Muscle layer of colon (tissue), 2 donors: ENCODE measurements around the gene OASL.
A peak's percentile ranks its signal among the peaks of the same experiment; 100 is the strongest.
"Not testable (repeated sequence)": the region's sequence is repeated elsewhere in the genome, so short reads cannot be mapped to it uniquely, and the experiment has no call there.

Experiments
- H3K27ac ChIP-seq: one replicate; pipeline ENCODE4 v1.7.0; 2013; ENCODE audit warnings: low read depth, mild to moderate bottlenecking, low read length, moderate library complexity
- H3K27me3 ChIP-seq, 2 donors: one replicate each; pipeline ENCODE4 v1.7.0; 2013; ENCODE audit warnings: low read length in 2 of 2, mild to moderate bottlenecking in 2 of 2; ENCODE audit not compliant: insufficient read depth in 2 of 2, control insufficient read depth in 1 of 2
- H3K36me3 ChIP-seq: one replicate; pipeline ENCODE4 v1.7.0; 2013; ENCODE audit warnings: mild to moderate bottlenecking, low read length; ENCODE audit not compliant: insufficient read depth
- H3K4me1 ChIP-seq: one replicate; pipeline ENCODE4 v1.7.0; 2013; ENCODE audit warnings: mild to moderate bottlenecking, low read length; ENCODE audit not compliant: insufficient read depth
- H3K4me3 ChIP-seq, 2 donors: one replicate each; pipeline ENCODE4 v1.7.0; 2013; ENCODE audit warnings: low read length in 2 of 2, low read depth in 1 of 2, mild to moderate bottlenecking in 1 of 2, moderate library complexity in 1 of 2
- H3K9ac ChIP-seq: one replicate; pipeline ENCODE4 v1.7.0; 2013; ENCODE audit warnings: low read length
- H3K9me3 ChIP-seq: one replicate; pipeline ENCODE4 v1.7.0; 2013; ENCODE audit warnings: mild to moderate bottlenecking, low read length
- donor health status: abdominal sarcoma.
- donor health status: Adenocarcinoma of cecum.

The OASL gene

GRCh38 chr12:121038861-121039668 is at the start of gene OASL:
Gene OASL (minus strand): TSS chr12:121039246. CDS start chr12:121038971, 275 bp downstream.
- Histone ChIP-seq H3K9me3 (no peaks in the 10 kb centered on the region), H3K4me1 (no peaks in the 10 kb centered on the region), H3K27me3 (no peaks in the 10 kb centered on the region), H3K27ac (no peak within 1 kb of the TSS), H3K9ac (no peak within 1 kb of the TSS), H3K4me3 (peak within 1 kb of the TSS in 1 of 2 donors; percentile 51), H3K36me3 (no peaks in the 10 kb centered on the region)

GRCh38 chr12:121088195-121088585 is 49.1 kb upstream of the OASL start:
- Histone ChIP-seq H3K9ac (no peak overlapping the region), H3K4me1 (no peaks in the 10 kb centered on the region), H3K9me3 (no peaks in the 10 kb centered on the region), H3K36me3 (no peaks in the 10 kb centered on the region), H3K4me3 (no peak overlapping the region), H3K27ac (no peak overlapping the region), H3K27me3 (no peaks in the 10 kb centered on the region)

GRCh38 chr12:121087467-121088194 is 48.6 kb upstream of the OASL start:
- Histone ChIP-seq H3K4me3 (no peak overlapping the region), H3K9me3 (no peaks in the 10 kb centered on the region), H3K4me1 (no peaks in the 10 kb centered on the region), H3K27me3 (no peaks in the 10 kb centered on the region), H3K36me3 (no peaks in the 10 kb centered on the region), H3K27ac (no peak overlapping the region), H3K9ac (no peak overlapping the region)

- no peaks in the 10 kb centered on the region for H3K27me3 ChIP-seq
- no peaks in the 10 kb centered on the region for H3K36me3 ChIP-seq
- no peaks in the 10 kb centered on the region for H3K9me3 ChIP-seq
- H3K4me1 ChIP-seq = no peaks in the 10 kb centered on the region
- no peak overlapping the region for H3K9ac ChIP-seq
- no peak overlapping the region for H3K4me3 ChIP-seq
- H3K27ac ChIP-seq = no peak overlapping the region
Observed at GRCh38 chr12:121086781-121087295, 47.8 kb upstream of the OASL start.

- H3K9me3 ChIP-seq = no peaks in the 10 kb centered on the region
Observed at GRCh38 chr12:121085506-121086353, 46.7 kb upstream of the OASL start.

GRCh38 chr12:121085069-121085468 is 46.0 kb upstream of the OASL start:
- Histone ChIP-seq H3K27me3 (no peaks in the 10 kb centered on the region), H3K9ac (no peak overlapping the region), H3K4me3 (no peak overlapping the region), H3K27ac (no peak overlapping the region), H3K36me3 (no peaks in the 10 kb centered on the region), H3K4me1 (no peaks in the 10 kb centered on the region), H3K9me3 (no peaks in the 10 kb centered on the region)

More at GRCh38 chr12:121085506-121086353, 46.7 kb upstream of the OASL start:
- H3K4me1 ChIP-seq = no peaks in the 10 kb centered on the region
- no peak overlapping the region for H3K9ac ChIP-seq
- no peak overlapping the region for H3K4me3 ChIP-seq
- H3K27ac ChIP-seq = no peak overlapping the region
- H3K36me3 ChIP-seq = no peaks in the 10 kb centered on the region
- no peaks in the 10 kb centered on the region for H3K27me3 ChIP-seq

- Histone ChIP-seq H3K27ac (no peak overlapping the region), H3K4me3 (no peak overlapping the region), H3K4me1 (no peaks in the 10 kb centered on the region), H3K9ac (no peak overlapping the region), H3K9me3 (no peaks in the 10 kb centered on the region), H3K27me3 (no peaks in the 10 kb centered on the region), H3K36me3 (no peaks in the 10 kb centered on the region)
Observed at GRCh38 chr12:121084229-121084628, 45.2 kb upstream of the OASL start.

- H3K36me3 ChIP-seq = no peaks in the 10 kb centered on the region
- no peaks in the 10 kb centered on the region for H3K4me1 ChIP-seq
- H3K9ac ChIP-seq = no peak overlapping the region
- H3K27me3 ChIP-seq = no peaks in the 10 kb centered on the region
- H3K27ac ChIP-seq = no peak overlapping the region
- H3K9me3 ChIP-seq = no peaks in the 10 kb centered on the region
- no peak overlapping the region for H3K4me3 ChIP-seq
Observed at GRCh38 chr12:121080909-121081308, 41.9 kb upstream of the OASL start.

- no peak overlapping the region for H3K27ac ChIP-seq
- H3K9ac ChIP-seq = no peak overlapping the region
- no peaks in the 10 kb centered on the region for H3K4me1 ChIP-seq
- H3K27me3 ChIP-seq = no peaks in the 10 kb centered on the region
- no peak overlapping the region for H3K4me3 ChIP-seq
- no peaks in the 10 kb centered on the region for H3K9me3 ChIP-seq
- no peaks in the 10 kb centered on the region for H3K36me3 ChIP-seq
Observed at GRCh38 chr12:121079736-121080272, 40.8 kb upstream of the OASL start.

- H3K4me1 ChIP-seq, H3K9me3 ChIP-seq, H3K27me3 ChIP-seq, H3K9ac ChIP-seq, H3K36me3 ChIP-seq, H3K4me3 ChIP-seq, H3K27ac ChIP-seq: not testable (repeated sequence)
Observed at GRCh38 chr12:121077440-121077839, 38.4 kb upstream of the OASL start.

- not testable (repeated sequence) for H3K4me1 ChIP-seq, H3K27ac ChIP-seq, H3K36me3 ChIP-seq, H3K27me3 ChIP-seq, H3K4me3 ChIP-seq, H3K9ac ChIP-seq, H3K9me3 ChIP-seq
Observed at GRCh38 chr12:121075911-121076310, 36.9 kb upstream of the OASL start.
